ENCODE results near the gene LDLRAD3. TPM values are rescaled to one million over a fixed set of nuclear protein-coding genes. Genes with fewer than 3 reads are reported as not detected.

The LDLRAD3 gene
- total RNA-seq, 1 experiment from 2014 or later: 15.3 TPM

DNA sequence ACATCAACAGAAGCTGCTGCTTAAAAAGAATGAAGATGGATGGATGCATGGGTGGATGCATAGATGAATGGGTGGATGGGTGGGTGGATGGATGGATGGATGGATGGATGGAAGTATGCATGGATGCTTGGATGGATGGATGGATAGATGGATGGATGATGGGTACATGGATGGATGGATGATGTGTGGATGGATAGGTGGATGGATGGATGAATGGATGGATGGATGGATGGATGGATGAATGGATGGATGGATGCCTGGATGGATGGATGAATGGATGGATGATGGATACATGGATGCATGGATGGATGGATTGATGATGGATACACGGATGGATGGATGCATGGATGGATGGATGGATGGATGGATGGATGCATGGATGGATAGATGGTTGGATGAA lies 110.8 kb downstream of the LDLRAD3 start:
- intact Hi-C loops (cut with micrococcal nuclease): no loop called here
- no TSS peak for BruUV-seq (replicated peaks)
- CTCF ChIA-PET: no interaction called here

DNA sequence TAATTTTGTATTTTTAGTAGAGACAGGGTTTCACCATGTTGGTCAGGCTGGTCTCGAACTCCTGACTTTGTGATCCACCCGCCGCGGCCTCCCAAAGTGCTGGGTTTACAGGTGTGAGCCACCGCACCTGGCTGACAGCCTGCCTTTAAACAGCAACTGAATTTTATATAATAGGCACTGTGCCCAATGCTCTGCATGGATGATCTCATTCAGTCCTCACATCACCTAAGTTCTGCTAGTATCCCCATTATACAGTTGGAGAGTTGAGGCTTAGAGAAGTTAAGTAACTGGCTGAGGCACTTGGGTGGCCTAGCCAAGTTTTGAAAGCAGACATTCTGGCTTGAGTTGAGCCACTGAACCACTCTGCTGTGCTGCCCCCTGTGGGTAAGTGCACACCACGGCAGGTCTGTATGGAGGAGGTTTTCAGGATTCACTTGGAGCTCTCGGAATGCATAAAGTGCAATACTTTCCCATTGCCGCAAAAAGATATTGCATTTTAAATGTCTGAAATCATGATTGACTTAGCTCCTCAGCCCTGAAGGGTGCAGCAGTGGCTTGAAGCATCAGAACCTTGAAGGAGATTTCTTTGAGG lies 112.4 kb downstream of the LDLRAD3 start:
- intact Hi-C loops (cut with micrococcal nuclease): loop anchor here (1.0 kb wide), 1 partner anchor 234 kb away; no protein-coding TSS in a partner anchor
- no peaks in the 10 kb centered on the region for H3K36me3 ChIP-seq (ENCODE audit: low read depth, low read length)
- TF ChIP-seq, protein P1, sequence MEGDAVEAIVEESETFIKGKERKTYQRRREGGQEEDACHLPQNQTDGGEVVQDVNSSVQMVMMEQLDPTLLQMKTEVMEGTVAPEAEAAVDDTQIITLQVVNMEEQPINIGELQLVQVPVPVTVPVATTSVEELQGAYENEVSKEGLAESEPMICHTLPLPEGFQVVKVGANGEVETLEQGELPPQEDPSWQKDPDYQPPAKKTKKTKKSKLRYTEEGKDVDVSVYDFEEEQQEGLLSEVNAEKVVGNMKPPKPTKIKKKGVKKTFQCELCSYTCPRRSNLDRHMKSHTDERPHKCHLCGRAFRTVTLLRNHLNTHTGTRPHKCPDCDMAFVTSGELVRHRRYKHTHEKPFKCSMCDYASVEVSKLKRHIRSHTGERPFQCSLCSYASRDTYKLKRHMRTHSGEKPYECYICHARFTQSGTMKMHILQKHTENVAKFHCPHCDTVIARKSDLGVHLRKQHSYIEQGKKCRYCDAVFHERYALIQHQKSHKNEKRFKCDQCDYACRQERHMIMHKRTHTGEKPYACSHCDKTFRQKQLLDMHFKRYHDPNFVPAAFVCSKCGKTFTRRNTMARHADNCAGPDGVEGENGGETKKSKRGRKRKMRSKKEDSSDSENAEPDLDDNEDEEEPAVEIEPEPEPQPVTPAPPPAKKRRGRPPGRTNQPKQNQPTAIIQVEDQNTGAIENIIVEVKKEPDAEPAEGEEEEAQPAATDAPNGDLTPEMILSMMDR (conservative IDR thresholded peaks at IDR 0.05; ENCODE audit: low read depth, low read length): peak; percentile 84
- TF ChIP-seq EZH2 (IDR thresholded peaks at IDR 0.05; ENCODE audit: low read length, unreplicated experiment) (no peak), EZH2phosphoT487 (IDR thresholded peaks at IDR 0.05; ENCODE audit: borderline replicate concordance, low read length) (no peak)
- H3K27me3 ChIP-seq (ENCODE audit: low read length): no peaks in the 10 kb centered on the region
- H3K27ac ChIP-seq (ENCODE audit: low read length): no peak overlapping the region
- no peaks in the 10 kb centered on the region for H3K79me2 ChIP-seq (ENCODE audit: low read length)
- ATAC-seq (peak; percentile 58; the same call in 1 of the 2 replicates), DNase-seq (peak; percentile 65)
- H2AFZ ChIP-seq (ENCODE audit: low read length): no peak overlapping the region
- H3K9me2 ChIP-seq (replicated peaks; ENCODE audit: low read length): no peaks in the 10 kb centered on the region
- BruUV-seq (replicated peaks): no TSS peak
- no peaks in the 10 kb centered on the region for H3K4me1 ChIP-seq (ENCODE audit: insufficient read depth, low read length)
- H3K9me3 ChIP-seq (ENCODE audit: low read length): no peaks in the 10 kb centered on the region
- CTCF ChIA-PET: interaction anchor here (0.7 to 1.5 kb wide), 2 partner anchors 227 to 234 kb away, joined by 4 to 9 read pairs; no protein-coding TSS in a partner anchor
- H3K9ac ChIP-seq (ENCODE audit: low read length): no peak overlapping the region
- H4K20me1 ChIP-seq (ENCODE audit: low read length): no peaks in the 10 kb centered on the region
- no peak overlapping the region for H3K4me3 ChIP-seq (ENCODE audit: low read length)
- H3F3A ChIP-seq (ENCODE audit: low read length, unreplicated experiment): no peaks in the 10 kb centered on the region
- POLR2A ChIA-PET (ENCODE audit: unreplicated experiment): no interaction called here
- no peak overlapping the region for H3K4me2 ChIP-seq (ENCODE audit: low read length)

More for the DNA sequence above, 110.8 kb downstream of the LDLRAD3 start:
- Histone ChIP-seq H3F3A (ENCODE audit: low read length, unreplicated experiment) (no peaks in the 10 kb centered on the region), H3K27me3 (ENCODE audit: low read length) (no peaks in the 10 kb centered on the region), H3K4me3 (ENCODE audit: low read length) (no peak overlapping the region), H3K79me2 (ENCODE audit: low read length) (no peaks in the 10 kb centered on the region), H3K36me3 (ENCODE audit: low read depth, low read length) (no peaks in the 10 kb centered on the region), H2AFZ (ENCODE audit: low read length) (no peak overlapping the region), H3K9me2 (replicated peaks; ENCODE audit: low read length) (no peaks in the 10 kb centered on the region), H3K27ac (ENCODE audit: low read length) (no peak overlapping the region), H3K9ac (ENCODE audit: low read length) (no peak overlapping the region), H3K9me3 (ENCODE audit: low read length) (no peaks in the 10 kb centered on the region), H3K4me1 (ENCODE audit: insufficient read depth, low read length) (no peaks in the 10 kb centered on the region), H3K4me2 (ENCODE audit: low read length) (no peak overlapping the region), H4K20me1 (ENCODE audit: low read length) (no peaks in the 10 kb centered on the region)
- DNase-seq: no peak
- TF ChIP-seq EZH2 (IDR thresholded peaks at IDR 0.05; ENCODE audit: low read length, unreplicated experiment): no peak
- TF ChIP-seq, protein P1 (conservative IDR thresholded peaks at IDR 0.05; ENCODE audit: low read depth, low read length): no peak
- TF ChIP-seq EZH2phosphoT487 (IDR thresholded peaks at IDR 0.05; ENCODE audit: borderline replicate concordance, low read length): no peak
- no peak for ATAC-seq
- POLR2A ChIA-PET (ENCODE audit: unreplicated experiment): no interaction called here

DNA sequence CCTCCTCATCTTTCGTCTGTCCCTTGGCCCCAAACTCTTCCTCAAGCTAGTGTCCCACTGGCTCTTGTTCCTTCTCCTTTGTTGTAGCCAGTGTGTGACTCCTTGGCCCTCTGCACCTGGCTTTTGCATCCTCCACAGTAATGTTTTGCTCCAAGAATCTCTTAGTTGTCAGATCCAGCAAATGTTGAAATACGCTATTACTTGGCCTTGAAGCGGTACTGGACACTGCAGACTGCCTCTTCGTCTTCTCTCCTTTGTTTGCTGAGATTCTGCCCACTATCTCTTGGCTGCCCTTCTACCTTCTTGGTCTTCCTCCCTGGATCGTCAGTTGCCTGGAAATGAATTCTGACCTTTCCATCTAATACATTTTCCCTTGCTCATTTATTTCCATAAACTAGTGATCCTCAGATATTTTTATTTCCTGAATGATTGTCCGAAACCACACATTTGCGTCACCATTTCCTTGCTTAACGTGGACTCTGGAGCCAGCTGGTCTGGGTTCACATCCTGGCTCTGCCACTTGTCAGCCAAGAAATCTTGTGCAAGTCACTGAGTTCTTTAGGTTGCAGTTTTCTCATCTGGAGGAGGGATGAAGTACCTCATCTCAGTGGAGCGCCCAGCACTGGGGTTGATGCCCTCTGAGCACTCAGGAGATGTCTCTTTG lies 113.6 kb downstream of the LDLRAD3 start:
- intact Hi-C loops (cut with micrococcal nuclease): no loop called here
- Histone ChIP-seq H3K9me3 (ENCODE audit: low read length) (no peaks in the 10 kb centered on the region), H3K27ac (ENCODE audit: low read length) (no peak overlapping the region), H3K4me3 (ENCODE audit: low read length) (no peak overlapping the region), H3K4me1 (ENCODE audit: insufficient read depth, low read length) (no peaks in the 10 kb centered on the region), H3K9ac (ENCODE audit: low read length) (no peak overlapping the region), H4K20me1 (ENCODE audit: low read length) (no peaks in the 10 kb centered on the region), H2AFZ (ENCODE audit: low read length) (no peak overlapping the region), H3K79me2 (ENCODE audit: low read length) (no peaks in the 10 kb centered on the region), H3K9me2 (replicated peaks; ENCODE audit: low read length) (no peaks in the 10 kb centered on the region), H3F3A (ENCODE audit: low read length, unreplicated experiment) (no peaks in the 10 kb centered on the region), H3K27me3 (ENCODE audit: low read length) (no peaks in the 10 kb centered on the region), H3K36me3 (ENCODE audit: low read depth, low read length) (no peaks in the 10 kb centered on the region), H3K4me2 (ENCODE audit: low read length) (no peak overlapping the region)
- BruUV-seq (replicated peaks): no TSS peak
- POLR2A ChIA-PET (ENCODE audit: unreplicated experiment): no interaction called here
- ATAC-seq (no peak), DNase-seq (no peak)
- CTCF ChIA-PET: interaction anchor here (1.5 kb wide), 1 partner anchor 235 kb away, joined by 9 read pairs; no protein-coding TSS in a partner anchor
- no peak for TF ChIP-seq EZH2phosphoT487 (IDR thresholded peaks at IDR 0.05; ENCODE audit: borderline replicate concordance, low read length)
- TF ChIP-seq, protein P1 (conservative IDR thresholded peaks at IDR 0.05; ENCODE audit: low read depth, low read length): no peak
- no peak for TF ChIP-seq EZH2 (IDR thresholded peaks at IDR 0.05; ENCODE audit: low read length, unreplicated experiment)

Data from PC-3 (cell line).